ENCODE data around the gene SLC46A1. TPM values are rescaled to one million over a fixed set of nuclear protein-coding genes. Genes with fewer than 3 reads are reported as not detected.

The SLC46A1 gene
- total RNA-seq, 1 donor from 2014 or later, result 2.1 TPM

DNA sequence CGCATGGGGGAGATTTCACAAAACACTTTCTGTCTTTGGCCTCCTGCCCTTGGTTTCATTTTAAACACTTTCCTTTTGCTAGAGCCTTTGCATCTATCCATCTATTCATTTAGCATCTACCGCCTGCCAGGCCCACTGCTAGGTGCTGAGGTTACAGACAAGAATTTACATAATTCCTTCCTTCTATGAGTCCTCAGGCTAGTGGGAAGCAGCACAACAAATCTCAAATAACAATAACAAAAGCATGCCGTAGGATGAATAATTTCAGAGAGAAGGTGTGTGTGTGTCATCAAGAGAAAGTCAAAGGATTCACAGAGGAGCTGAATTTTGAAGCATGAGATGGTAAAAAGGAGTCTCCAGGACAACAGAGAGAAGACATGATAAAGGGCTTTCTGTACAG is 6.1 kb upstream of the SLC46A1 start:
- intact Hi-C loops (cut with micrococcal nuclease), result no loop called here
- ChIA-PET POLR2A (no interaction called here), CTCF (interaction anchor here (1.6 kb wide), 1 partner anchor 55 kb away, joined by 3 read pairs; the partner anchor contains the start of gene POLDIP2)
- no peak overlapping the region for H3K27ac Mint-ChIP-seq
- H3K27me3 Mint-ChIP-seq, result peaks cover 16% of the 10 kb centered on the region
- TF ChIP-seq, protein P1, sequence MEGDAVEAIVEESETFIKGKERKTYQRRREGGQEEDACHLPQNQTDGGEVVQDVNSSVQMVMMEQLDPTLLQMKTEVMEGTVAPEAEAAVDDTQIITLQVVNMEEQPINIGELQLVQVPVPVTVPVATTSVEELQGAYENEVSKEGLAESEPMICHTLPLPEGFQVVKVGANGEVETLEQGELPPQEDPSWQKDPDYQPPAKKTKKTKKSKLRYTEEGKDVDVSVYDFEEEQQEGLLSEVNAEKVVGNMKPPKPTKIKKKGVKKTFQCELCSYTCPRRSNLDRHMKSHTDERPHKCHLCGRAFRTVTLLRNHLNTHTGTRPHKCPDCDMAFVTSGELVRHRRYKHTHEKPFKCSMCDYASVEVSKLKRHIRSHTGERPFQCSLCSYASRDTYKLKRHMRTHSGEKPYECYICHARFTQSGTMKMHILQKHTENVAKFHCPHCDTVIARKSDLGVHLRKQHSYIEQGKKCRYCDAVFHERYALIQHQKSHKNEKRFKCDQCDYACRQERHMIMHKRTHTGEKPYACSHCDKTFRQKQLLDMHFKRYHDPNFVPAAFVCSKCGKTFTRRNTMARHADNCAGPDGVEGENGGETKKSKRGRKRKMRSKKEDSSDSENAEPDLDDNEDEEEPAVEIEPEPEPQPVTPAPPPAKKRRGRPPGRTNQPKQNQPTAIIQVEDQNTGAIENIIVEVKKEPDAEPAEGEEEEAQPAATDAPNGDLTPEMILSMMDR (IDR thresholded peaks at IDR 0.05), result no peak
- H3K4me1 Mint-ChIP-seq, result peaks cover 4% of the 10 kb centered on the region
- DNase-seq, result no peak
- H3K9me3 Mint-ChIP-seq, result no peaks in the 10 kb centered on the region
- no peak overlapping the region for H3K4me3 Mint-ChIP-seq
- H3K36me3 Mint-ChIP-seq (ENCODE audit: low read depth), result no peaks in the 10 kb centered on the region
- ATAC-seq (ENCODE audit: low read depth), result no peak

DNA sequence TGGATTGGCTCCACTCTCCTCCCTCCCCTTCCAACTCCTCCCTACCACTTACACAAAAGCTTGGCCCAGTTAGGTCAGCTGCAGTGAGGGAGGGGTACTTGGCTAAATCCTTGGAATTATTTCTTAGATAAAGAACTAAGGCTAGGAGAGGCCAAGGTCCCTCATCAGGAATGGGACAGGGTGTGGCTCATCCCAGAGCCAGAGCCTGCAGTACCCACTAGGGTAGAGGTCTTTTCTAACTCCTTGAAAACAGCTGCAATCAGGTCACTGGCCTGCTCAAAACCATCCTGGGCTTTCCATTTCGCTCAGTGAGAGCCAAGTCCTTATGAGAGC is 1.9 kb upstream of the SLC46A1 start:
- ATAC-seq (ENCODE audit: low read depth), result no peak
- H3K36me3 Mint-ChIP-seq (ENCODE audit: low read depth), result no peaks in the 10 kb centered on the region
- H3K4me3 Mint-ChIP-seq, result no peak overlapping the region
- peaks cover 8% of the 10 kb centered on the region for H3K4me1 Mint-ChIP-seq
- DNase-seq, result no peak
- H3K9me3 Mint-ChIP-seq, result no peaks in the 10 kb centered on the region
- no peak overlapping the region for H3K27ac Mint-ChIP-seq
- intact Hi-C loops (cut with micrococcal nuclease), result no loop called here
- ChIA-PET CTCF (interaction anchor here (5.1 kb wide), 1 partner anchor 9 kb away, joined by 26 read pairs; no protein-coding TSS in a partner anchor), POLR2A (no interaction called here)
- TF ChIP-seq, protein P1 (IDR thresholded peaks at IDR 0.05), result no peak
- peaks cover 4% of the 10 kb centered on the region for H3K27me3 Mint-ChIP-seq

DNA sequence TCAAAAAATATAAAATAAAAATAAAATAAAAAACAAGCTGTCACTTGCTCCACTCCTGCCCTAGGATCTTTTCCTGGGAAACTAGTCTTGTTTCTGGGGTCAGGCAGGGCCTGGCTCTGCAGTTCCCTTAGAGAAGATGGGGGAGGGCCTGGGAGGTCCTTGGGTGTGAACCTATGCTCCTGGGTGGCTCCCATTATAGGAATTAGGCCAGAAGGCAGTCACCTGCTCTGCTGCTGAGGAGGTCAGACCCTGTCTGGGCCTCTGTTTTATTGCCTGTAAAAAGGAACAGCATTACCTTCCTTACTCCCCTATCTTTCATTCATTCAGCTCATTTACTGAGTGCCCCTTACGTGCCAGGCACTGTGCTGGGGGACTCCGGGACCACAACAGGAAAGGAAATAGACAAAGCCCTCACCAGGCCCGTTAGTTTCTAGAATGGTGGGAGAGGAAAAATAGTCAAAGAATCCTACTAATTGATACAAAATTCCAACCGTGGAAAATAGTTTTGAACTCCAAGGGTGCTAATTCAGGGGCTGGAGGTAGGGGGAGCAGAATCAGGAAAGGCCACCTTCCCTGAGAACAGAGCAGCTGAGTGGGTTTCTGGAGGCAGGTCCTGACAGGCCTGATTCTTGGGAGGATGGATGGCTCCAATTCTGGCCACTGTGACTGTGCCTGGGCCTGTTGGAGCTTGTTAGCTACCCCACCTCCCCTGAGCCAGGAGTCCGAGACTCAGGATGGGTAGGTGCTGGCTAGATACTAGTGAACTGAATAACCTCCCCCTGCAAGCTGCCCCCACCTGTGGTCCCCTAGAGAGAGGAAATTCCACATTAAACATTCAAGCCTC is 1.3 kb upstream of the SLC46A1 start:
- no peak for ATAC-seq (ENCODE audit: low read depth)
- Mint-ChIP-seq H3K4me3 (peak overlapping the region; percentile 24), H3K9me3 (no peaks in the 10 kb centered on the region), H3K27me3 (peaks cover 4% of the 10 kb centered on the region), H3K27ac (no peak overlapping the region), H3K4me1 (peaks cover 8% of the 10 kb centered on the region), H3K36me3 (ENCODE audit: low read depth) (no peaks in the 10 kb centered on the region)
- ChIA-PET POLR2A (no interaction called here), CTCF (interaction anchor here (5.1 kb wide), 1 partner anchor 9 kb away, joined by 26 read pairs; no protein-coding TSS in a partner anchor)
- DNase-seq, result no peak
- TF ChIP-seq, protein P1 (IDR thresholded peaks at IDR 0.05), result no peak
- intact Hi-C loops (cut with micrococcal nuclease), result no loop called here

DNA sequence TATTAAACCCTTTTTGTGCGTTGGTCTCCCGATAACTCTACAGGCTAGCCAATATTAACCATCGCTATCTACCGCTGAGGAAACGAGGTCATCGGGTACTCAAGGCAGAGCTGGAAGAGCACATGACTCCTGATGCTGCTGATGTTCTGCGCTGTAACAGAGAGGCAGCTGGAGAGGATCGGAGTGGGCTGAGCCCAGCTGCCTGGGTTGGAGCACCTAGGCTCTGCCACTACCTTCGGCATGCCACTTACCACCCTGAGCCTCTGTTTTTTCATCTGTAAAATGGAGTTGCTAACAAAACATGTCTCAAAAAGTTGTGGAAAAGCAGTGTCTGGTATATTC is 432 bp upstream of the SLC46A1 start:
- no peaks in the 10 kb centered on the region for H3K9me3 Mint-ChIP-seq
- CTCF ChIA-PET, result interaction anchor here (5.1 kb wide), 1 partner anchor 10 kb away, joined by 26 read pairs; no protein-coding TSS in a partner anchor
- no peaks in the 10 kb centered on the region for H3K36me3 Mint-ChIP-seq (ENCODE audit: low read depth)
- POLR2A ChIA-PET, result interaction anchor here (1.0 kb wide), 1 partner anchor 10 kb away, joined by 3 read pairs; no protein-coding TSS in a partner anchor
- H3K4me1 Mint-ChIP-seq, result peaks cover 8% of the 10 kb centered on the region
- intact Hi-C loops (cut with micrococcal nuclease), result loop anchor here (1.0 kb wide), 3 partner anchors 11 to 71 kb away; partner anchors contain the start of genes IFT20, SARM1 and TNFAIP1
- TF ChIP-seq, protein P1 (IDR thresholded peaks at IDR 0.05), result no peak
- H3K27me3 Mint-ChIP-seq, result peaks cover 4% of the 10 kb centered on the region
- H3K27ac Mint-ChIP-seq, result no peak overlapping the region
- peak overlapping the region; percentile 83 for H3K4me3 Mint-ChIP-seq
- ATAC-seq (ENCODE audit: low read depth) (no peak), DNase-seq (no peak)

DNA sequence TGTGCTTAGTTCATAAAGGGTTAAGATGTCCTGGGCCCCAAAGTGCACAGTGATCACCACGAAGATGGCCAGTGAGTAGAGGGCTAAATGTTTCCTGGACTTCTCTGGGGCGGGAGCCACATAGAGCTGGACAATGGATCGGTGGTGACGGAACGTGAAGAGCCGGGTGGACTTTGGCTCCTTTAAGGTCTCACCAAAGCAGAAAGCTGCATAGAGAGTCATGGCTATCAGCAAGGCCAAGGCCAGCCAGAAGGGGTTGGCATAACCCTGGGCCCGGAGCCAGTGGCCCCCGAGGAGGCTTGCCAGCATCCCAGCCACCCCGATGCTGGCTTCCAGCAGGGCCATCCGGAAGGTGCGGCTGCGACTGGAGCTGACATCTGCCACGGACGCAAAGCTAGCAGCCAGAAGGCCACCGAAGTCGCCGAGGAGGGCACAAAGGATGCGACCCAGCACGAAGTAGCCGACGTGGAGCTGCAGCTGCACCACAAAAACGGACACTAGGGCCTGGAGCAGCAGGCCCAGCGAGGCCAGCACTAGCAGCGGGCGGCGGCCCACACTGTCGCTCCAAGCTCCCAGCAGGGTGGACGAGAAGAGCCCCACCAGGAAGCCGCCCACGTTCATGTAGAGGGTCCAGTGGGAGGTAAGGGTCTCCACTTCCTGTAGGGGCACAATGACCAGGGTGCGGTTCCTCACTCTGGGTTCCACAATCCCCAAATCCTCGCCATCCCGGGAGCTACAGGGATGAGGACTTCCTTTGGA is 1.0 kb downstream of the SLC46A1 start:
- CTCF ChIA-PET, result interaction anchor here (5.1 kb wide), 1 partner anchor 11 kb away, joined by 26 read pairs; no protein-coding TSS in a partner anchor
- TF ChIP-seq, protein P1 (IDR thresholded peaks at IDR 0.05), result no peak
- H3K36me3 Mint-ChIP-seq (ENCODE audit: low read depth), result no peaks in the 10 kb centered on the region
- peak overlapping the region; percentile 78 for H3K4me3 Mint-ChIP-seq
- H3K27ac Mint-ChIP-seq, result no peak overlapping the region
- intact Hi-C loops (cut with micrococcal nuclease), result no loop called here
- H3K27me3 Mint-ChIP-seq, result peaks cover 4% of the 10 kb centered on the region
- no peak for ATAC-seq (ENCODE audit: low read depth)
- H3K4me1 Mint-ChIP-seq, result peaks cover 8% of the 10 kb centered on the region
- no peaks in the 10 kb centered on the region for H3K9me3 Mint-ChIP-seq
- POLR2A ChIA-PET, result interaction anchor here (0.6 kb wide), 1 partner anchor 33 kb away, joined by 7 read pairs; no protein-coding TSS in a partner anchor
- DNase-seq, result no peak

Measured in activated B cell treated with CpG ODN at 0.5 μM for 24 hours (primary cell).